ENCODE data around the gene ATXN1. TPM values are rescaled to one million over a fixed set of nuclear protein-coding genes. Genes with fewer than 3 reads are reported as not detected.
A peak's percentile ranks its signal among the peaks of the same experiment; 100 is the strongest.
"Not testable (repeated sequence)": the region's sequence is repeated elsewhere in the genome, so short reads cannot be mapped to it uniquely, and the experiment has no call there.

The ATXN1 gene
- polyA plus RNA-seq, 4 donors: 4.6 to 16.5 (median 5.9) TPM

DNA sequence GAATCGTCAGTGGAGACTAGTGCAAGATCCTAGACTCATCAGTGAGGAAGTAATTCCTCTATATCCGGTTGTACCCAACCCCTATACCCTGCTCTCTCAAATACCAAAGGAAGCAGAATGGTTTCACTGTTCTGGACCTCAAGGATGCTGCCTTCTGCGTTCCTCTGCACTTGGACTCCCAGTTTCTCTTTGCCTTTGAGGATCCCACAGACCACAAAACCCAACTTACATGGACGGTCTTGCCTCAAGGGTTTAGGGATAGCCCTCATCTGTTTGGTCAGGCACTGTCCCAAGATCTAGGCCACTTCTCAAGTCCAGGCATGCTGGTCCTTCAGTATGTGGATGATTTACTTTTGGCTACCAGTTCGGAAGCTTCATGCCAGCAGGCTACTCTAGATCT lies 301.8 kb downstream of the ATXN1 start:
- peaks cover 0 to 14% of the 10 kb centered on the region in 2 donors for H3K9me3 ChIP-seq (ENCODE audit: control insufficient read depth in 2 of 2, insufficient read depth in 1 of 2, low read depth in 1 of 2, low read length in 1 of 2)
- not testable (repeated sequence) for DNase-seq; H3K4me3 ChIP-seq (ENCODE audit: low read depth in 1 of 3, low read length in 3 of 3); H3K27me3 ChIP-seq (ENCODE audit: control insufficient read depth in 3 of 3, insufficient read depth in 3 of 3, low read length in 3 of 3); H3K27ac ChIP-seq (ENCODE audit: low read depth in 1 of 3, low read length in 2 of 3); H3K4me1 ChIP-seq (ENCODE audit: control insufficient read depth in 3 of 3, insufficient read depth in 2 of 3, low read depth in 1 of 3, low read length in 2 of 3); H3K36me3 ChIP-seq (ENCODE audit: control insufficient read depth in 3 of 3, insufficient read depth in 2 of 3, low read depth in 1 of 3, low read length in 3 of 3); FAIRE-seq
- WGBS, 3 donors: 82 to 87% (median 83%) methylated on average over 5 of the region's 5 CpGs

DNA sequence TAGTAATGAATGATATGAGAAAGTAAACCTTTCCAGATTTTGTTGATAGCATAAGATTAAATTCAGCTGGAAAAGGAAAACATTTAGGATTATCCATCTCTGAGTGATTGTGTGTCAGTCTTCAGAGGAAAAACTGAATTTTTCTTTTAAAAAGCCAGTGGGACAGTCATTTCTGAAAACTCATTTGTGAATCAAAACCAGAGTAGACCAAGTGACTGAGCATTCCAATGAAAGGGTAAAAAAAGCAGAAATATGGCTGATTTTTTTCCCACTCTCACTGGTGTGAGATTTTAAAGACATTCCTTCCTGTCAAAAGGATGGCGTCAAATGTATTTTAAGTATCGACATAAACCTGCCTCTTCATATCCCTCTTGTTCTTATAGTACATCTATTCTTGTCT lies 308.9 kb downstream of the ATXN1 start:
- Histone ChIP-seq H3K27ac (ENCODE audit: low read depth in 1 of 3, low read length in 2 of 3) (no peak overlapping the region), H3K27me3 (ENCODE audit: control insufficient read depth in 3 of 3, insufficient read depth in 3 of 3, low read length in 3 of 3) (no peaks in the 10 kb centered on the region), H3K4me3 (ENCODE audit: low read depth in 1 of 3, low read length in 3 of 3) (no peak overlapping the region), H3K36me3 (ENCODE audit: control insufficient read depth in 3 of 3, insufficient read depth in 2 of 3, low read depth in 1 of 3, low read length in 3 of 3) (peaks cover 0 to 4% (median 0%) of the 10 kb centered on the region in 3 donors), H3K4me1 (ENCODE audit: control insufficient read depth in 3 of 3, insufficient read depth in 2 of 3, low read depth in 1 of 3, low read length in 2 of 3) (no peaks in the 10 kb centered on the region), H3K9me3 (ENCODE audit: control insufficient read depth in 2 of 2, insufficient read depth in 1 of 2, low read depth in 1 of 2, low read length in 1 of 2) (peaks cover 0 to 8% of the 10 kb centered on the region in 2 donors)
- FAIRE-seq: no peak
- no peak for DNase-seq
- WGBS, 3 donors: 92 to 94% (median 93%) methylated on average over 2 of the region's 2 CpGs

DNA sequence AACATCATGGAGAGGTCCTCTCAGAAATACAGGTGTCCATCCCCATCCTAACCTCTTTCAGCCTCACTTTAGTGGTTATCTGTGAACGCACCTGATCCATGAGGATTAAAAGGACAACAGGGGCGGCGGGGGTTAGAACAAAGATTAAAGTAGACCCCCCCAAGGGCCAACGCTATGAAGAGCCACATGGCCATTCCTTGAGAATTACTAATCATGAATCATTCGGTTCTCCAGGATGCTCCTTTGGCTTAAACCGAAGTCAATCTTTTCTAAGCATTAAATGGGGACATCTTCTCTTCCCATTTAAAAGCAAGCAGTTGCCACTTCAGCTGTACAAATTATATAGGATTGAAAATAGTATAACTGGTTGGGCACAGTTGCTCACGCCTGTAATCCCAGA lies 310.4 kb downstream of the ATXN1 start:
- no peak overlapping the region for H3K4me3 ChIP-seq (ENCODE audit: low read depth in 1 of 3, low read length in 3 of 3)
- 94 to 96% (median 95%) methylated on average over 7 of the region's 7 CpGs for WGBS, 3 donors
- FAIRE-seq (no peak), DNase-seq (no peak)
- no peaks in the 10 kb centered on the region for H3K36me3 ChIP-seq (ENCODE audit: control insufficient read depth in 3 of 3, insufficient read depth in 2 of 3, low read depth in 1 of 3, low read length in 3 of 3)
- H3K4me1 ChIP-seq (ENCODE audit: control insufficient read depth in 3 of 3, insufficient read depth in 2 of 3, low read depth in 1 of 3, low read length in 2 of 3): no peaks in the 10 kb centered on the region
- peaks cover 0 to 2% of the 10 kb centered on the region in 2 donors for H3K9me3 ChIP-seq (ENCODE audit: control insufficient read depth in 2 of 2, insufficient read depth in 1 of 2, low read depth in 1 of 2, low read length in 1 of 2)
- no peaks in the 10 kb centered on the region for H3K27me3 ChIP-seq (ENCODE audit: control insufficient read depth in 3 of 3, insufficient read depth in 3 of 3, low read length in 3 of 3)
- no peak overlapping the region for H3K27ac ChIP-seq (ENCODE audit: low read depth in 1 of 3, low read length in 2 of 3)

DNA sequence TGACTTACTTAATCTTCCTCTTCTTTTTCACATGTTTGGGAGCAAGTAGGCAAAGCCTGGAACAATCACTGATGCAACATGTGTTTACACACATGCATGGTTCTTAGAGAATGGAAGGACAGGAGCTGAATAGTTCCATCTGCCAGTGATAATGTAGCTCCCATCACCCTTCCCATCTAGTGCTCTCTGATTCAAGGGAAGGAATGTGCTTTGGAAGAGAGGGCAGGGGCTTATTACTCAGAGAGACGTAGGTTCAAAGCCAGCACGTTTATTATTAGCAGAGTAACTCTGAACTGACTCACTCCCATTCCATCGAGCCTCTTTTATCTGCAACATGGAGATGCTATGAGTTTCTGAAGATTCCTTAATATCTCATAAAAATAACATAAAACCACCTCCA lies 311.0 kb downstream of the ATXN1 start:
- no peak overlapping the region for H3K4me3 ChIP-seq (ENCODE audit: low read depth in 1 of 3, low read length in 3 of 3)
- WGBS, 3 donors: 67 to 94% (median 86%) methylated on average over 3 of the region's 3 CpGs
- FAIRE-seq (no peak), DNase-seq (no peak)
- H3K4me1 ChIP-seq (ENCODE audit: control insufficient read depth in 3 of 3, insufficient read depth in 2 of 3, low read depth in 1 of 3, low read length in 2 of 3): no peaks in the 10 kb centered on the region
- no peaks in the 10 kb centered on the region for H3K9me3 ChIP-seq (ENCODE audit: control insufficient read depth in 2 of 2, insufficient read depth in 1 of 2, low read depth in 1 of 2, low read length in 1 of 2)
- H3K36me3 ChIP-seq (ENCODE audit: control insufficient read depth in 3 of 3, insufficient read depth in 2 of 3, low read depth in 1 of 3, low read length in 3 of 3): no peaks in the 10 kb centered on the region
- H3K27me3 ChIP-seq (ENCODE audit: control insufficient read depth in 3 of 3, insufficient read depth in 3 of 3, low read length in 3 of 3): no peaks in the 10 kb centered on the region
- H3K27ac ChIP-seq (ENCODE audit: low read depth in 1 of 3, low read length in 2 of 3): peak overlapping the region in 1 of 3 donors; percentile 10

DNA sequence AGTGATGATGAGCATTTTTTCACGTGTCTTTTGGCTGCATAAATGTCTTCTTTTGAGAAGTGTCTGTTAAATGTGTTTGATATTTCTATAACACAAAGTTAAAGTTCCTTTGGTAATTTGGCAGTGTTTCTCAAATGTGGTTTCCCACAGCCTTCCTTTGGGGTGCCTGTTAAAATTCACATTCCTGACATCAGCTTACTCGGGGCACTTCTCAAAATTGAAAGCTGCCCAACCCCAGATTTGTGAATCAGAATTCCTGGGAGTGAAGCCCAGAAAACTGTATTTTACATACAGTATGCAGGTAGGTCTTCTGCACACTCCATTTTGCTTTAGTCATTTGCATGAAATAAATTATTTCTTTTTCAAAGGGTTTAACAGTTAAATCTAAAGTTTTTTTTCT lies 315.0 kb downstream of the ATXN1 start:
- WGBS, 3 donors: 67 to 88% (median 81%) methylated on average over 2 of the region's 2 CpGs
- Histone ChIP-seq H3K27ac (ENCODE audit: low read depth in 1 of 3, low read length in 2 of 3) (no peak overlapping the region), H3K36me3 (ENCODE audit: control insufficient read depth in 3 of 3, insufficient read depth in 2 of 3, low read depth in 1 of 3, low read length in 3 of 3) (peaks cover 0 to 4% (median 0%) of the 10 kb centered on the region in 3 donors), H3K4me3 (ENCODE audit: low read depth in 1 of 3, low read length in 3 of 3) (no peak overlapping the region), H3K27me3 (ENCODE audit: control insufficient read depth in 3 of 3, insufficient read depth in 3 of 3, low read length in 3 of 3) (no peaks in the 10 kb centered on the region), H3K4me1 (ENCODE audit: control insufficient read depth in 3 of 3, insufficient read depth in 2 of 3, low read depth in 1 of 3, low read length in 2 of 3) (no peaks in the 10 kb centered on the region), H3K9me3 (ENCODE audit: control insufficient read depth in 2 of 2, insufficient read depth in 1 of 2, low read depth in 1 of 2, low read length in 1 of 2) (no peaks in the 10 kb centered on the region)
- DNase-seq (no peak), FAIRE-seq (no peak)

DNA sequence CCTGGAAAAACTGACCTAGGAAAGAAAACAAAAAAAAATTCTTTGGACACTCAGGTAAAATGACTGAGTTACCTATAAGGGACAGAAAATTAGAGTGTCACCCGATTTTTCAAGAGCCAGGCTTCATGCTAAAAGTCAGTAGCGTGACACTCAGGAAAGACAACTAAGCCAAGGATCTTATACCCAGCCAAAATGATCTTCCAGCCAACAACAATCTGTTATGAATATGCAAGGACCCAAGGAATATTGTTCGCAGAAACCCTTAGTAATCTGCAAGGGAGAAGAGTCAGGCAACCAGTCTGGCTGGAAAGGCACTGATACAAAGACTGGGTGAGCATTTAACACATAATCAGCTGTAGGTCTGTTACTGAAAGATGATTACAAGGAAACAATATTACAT lies 319.2 kb downstream of the ATXN1 start:
- H3K27ac ChIP-seq (ENCODE audit: low read depth in 1 of 3, low read length in 2 of 3): no peak overlapping the region
- 93 to 97% (median 94%) methylated on average over 3 of the region's 3 CpGs for WGBS, 3 donors
- no peak for FAIRE-seq
- no peaks in the 10 kb centered on the region for H3K27me3 ChIP-seq (ENCODE audit: control insufficient read depth in 3 of 3, insufficient read depth in 3 of 3, low read length in 3 of 3)
- H3K9me3 ChIP-seq (ENCODE audit: control insufficient read depth in 2 of 2, insufficient read depth in 1 of 2, low read depth in 1 of 2, low read length in 1 of 2): no peaks in the 10 kb centered on the region
- peaks cover 0 to 10% (median 0%) of the 10 kb centered on the region in 3 donors for H3K36me3 ChIP-seq (ENCODE audit: control insufficient read depth in 3 of 3, insufficient read depth in 2 of 3, low read depth in 1 of 3, low read length in 3 of 3)
- no peak overlapping the region for H3K4me3 ChIP-seq (ENCODE audit: low read depth in 1 of 3, low read length in 3 of 3)
- no peaks in the 10 kb centered on the region for H3K4me1 ChIP-seq (ENCODE audit: control insufficient read depth in 3 of 3, insufficient read depth in 2 of 3, low read depth in 1 of 3, low read length in 2 of 3)
- no peak for DNase-seq

DNA sequence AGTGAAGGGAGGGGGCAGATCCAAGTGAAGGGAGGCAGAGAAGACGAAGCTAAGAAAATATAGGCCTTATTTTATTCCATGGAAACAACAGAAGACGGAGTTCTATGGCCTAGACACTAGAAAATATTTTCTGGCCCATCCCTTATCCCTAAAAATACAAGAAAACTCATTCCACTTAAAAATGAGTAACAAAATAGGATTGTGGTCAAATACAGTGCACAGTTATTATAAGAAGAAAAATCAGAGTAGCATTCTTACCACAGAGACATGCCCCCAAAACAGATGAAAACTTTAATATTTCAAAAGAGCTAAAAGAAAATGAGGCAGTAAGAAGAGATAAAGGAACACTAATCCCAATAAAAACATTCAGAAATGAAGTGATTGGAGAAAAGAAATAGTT lies 320.0 kb downstream of the ATXN1 start:
- no peaks in the 10 kb centered on the region for H3K9me3 ChIP-seq (ENCODE audit: control insufficient read depth in 2 of 2, insufficient read depth in 1 of 2, low read depth in 1 of 2, low read length in 1 of 2)
- WGBS, 3 donors: 89 to 97% (median 89%) methylated on average over 2 of the region's 2 CpGs
- H3K27me3 ChIP-seq (ENCODE audit: control insufficient read depth in 3 of 3, insufficient read depth in 3 of 3, low read length in 3 of 3): no peaks in the 10 kb centered on the region
- H3K36me3 ChIP-seq (ENCODE audit: control insufficient read depth in 3 of 3, insufficient read depth in 2 of 3, low read depth in 1 of 3, low read length in 3 of 3): peaks cover 0 to 10% (median 0%) of the 10 kb centered on the region in 3 donors
- DNase-seq (no peak), FAIRE-seq (no peak)
- no peak overlapping the region for H3K4me3 ChIP-seq (ENCODE audit: low read depth in 1 of 3, low read length in 3 of 3)
- no peak overlapping the region for H3K27ac ChIP-seq (ENCODE audit: low read depth in 1 of 3, low read length in 2 of 3)
- no peaks in the 10 kb centered on the region for H3K4me1 ChIP-seq (ENCODE audit: control insufficient read depth in 3 of 3, insufficient read depth in 2 of 3, low read depth in 1 of 3, low read length in 2 of 3)

DNA sequence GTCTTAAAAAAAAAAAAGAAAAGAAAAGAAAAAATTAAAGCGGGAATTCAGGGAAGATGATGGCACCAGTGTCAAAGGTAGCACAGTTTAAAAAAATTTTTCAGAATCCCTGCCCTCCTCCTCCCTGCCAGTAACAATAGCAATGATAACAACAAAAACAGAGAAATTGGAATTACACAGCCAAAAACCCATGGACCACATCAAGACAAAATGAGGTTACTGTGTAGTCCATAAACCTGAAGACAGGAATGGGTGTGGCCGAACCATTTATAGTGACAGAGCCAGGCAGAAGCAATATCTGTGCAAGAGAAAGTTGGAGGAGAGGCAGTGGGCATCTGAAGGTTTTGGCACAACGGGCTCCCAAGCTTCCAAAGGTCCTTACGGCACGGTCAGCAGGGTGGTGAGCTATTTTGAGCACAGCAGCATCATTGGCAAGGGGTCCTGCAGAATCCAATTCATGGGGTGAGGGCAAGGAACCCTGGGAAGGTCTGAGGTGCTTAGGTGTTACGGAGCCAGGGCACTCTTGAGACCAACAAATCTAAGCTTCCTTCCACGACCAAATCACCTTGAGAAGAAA lies 320.5 kb downstream of the ATXN1 start:
- Histone ChIP-seq H3K27me3 (ENCODE audit: control insufficient read depth in 3 of 3, insufficient read depth in 3 of 3, low read length in 3 of 3) (no peaks in the 10 kb centered on the region), H3K4me1 (ENCODE audit: control insufficient read depth in 3 of 3, insufficient read depth in 2 of 3, low read depth in 1 of 3, low read length in 2 of 3) (no peaks in the 10 kb centered on the region), H3K9me3 (ENCODE audit: control insufficient read depth in 2 of 2, insufficient read depth in 1 of 2, low read depth in 1 of 2, low read length in 1 of 2) (no peaks in the 10 kb centered on the region), H3K36me3 (ENCODE audit: control insufficient read depth in 3 of 3, insufficient read depth in 2 of 3, low read depth in 1 of 3, low read length in 3 of 3) (peaks cover 0 to 10% (median 0%) of the 10 kb centered on the region in 3 donors), H3K4me3 (ENCODE audit: low read depth in 1 of 3, low read length in 3 of 3) (no peak overlapping the region), H3K27ac (ENCODE audit: low read depth in 1 of 3, low read length in 2 of 3) (no peak overlapping the region)
- FAIRE-seq (no peak), DNase-seq (no peak)
- 92 to 94% (median 94%) methylated on average over 7 of the region's 7 CpGs for WGBS, 3 donors

Data from small intestine (tissue), 7 donors.